Stimulated activated CD8-positive, alpha-beta memory T cell treated with anti-CD3 and anti-CD28 coated beads, Interleukin-4, amount 100 ng/mL, for 48 hours (primary cell): Measurements from ENCODE around the gene PTPRD.
"Not testable (repeated sequence)": the region's sequence is repeated elsewhere in the genome, so short reads cannot be mapped to it uniquely, and the experiment has no call there.

Experiments
- DNase-seq: peaks from one replicate; pipeline ENCODE4 v3.0.0-alpha.2; 2020

Gene PTPRD

DNA sequence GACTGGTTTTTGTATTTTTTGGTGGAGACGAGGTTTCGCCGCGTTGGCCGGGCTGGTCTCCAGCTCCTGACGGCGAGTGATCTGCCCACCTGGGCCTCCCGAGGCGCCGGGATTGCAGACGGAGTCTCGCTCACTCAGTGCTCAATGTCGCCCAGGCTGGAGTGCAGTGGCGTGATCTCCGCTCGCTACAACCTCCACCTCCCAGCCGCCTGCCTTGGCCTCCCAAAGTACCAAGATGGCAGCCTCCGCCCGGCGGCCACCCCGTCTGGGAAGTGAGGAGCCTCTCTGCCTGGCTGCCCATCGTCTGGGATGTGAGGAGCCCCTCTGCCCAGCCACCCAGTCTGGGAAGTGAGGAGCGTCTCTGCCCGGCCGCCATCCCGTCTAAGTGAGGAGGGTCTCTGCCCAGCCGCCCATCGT, 163.6 kb downstream of the PTPRD start:
- not testable (repeated sequence) for DNase-seq

DNA sequence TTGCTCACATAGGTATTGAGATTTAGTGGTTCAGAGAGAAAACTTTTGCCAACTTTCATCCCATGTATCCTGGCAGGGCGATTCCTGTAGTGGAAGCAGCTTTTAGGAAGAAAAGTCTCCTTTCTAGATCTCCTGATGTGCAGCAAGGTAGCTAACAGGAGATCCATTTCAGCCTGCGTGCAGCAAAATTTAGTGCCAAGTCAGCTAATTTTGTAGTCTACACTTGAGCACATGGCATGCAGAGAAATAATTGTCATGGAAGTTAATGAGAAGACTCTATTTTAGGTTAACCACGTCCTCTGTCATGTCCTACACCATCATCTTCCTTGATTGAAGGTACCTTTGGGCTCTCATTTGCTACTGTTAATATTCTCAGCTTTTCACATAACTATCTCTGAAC, 165.8 kb downstream of the PTPRD start:
- DNase-seq = no peak

DNA sequence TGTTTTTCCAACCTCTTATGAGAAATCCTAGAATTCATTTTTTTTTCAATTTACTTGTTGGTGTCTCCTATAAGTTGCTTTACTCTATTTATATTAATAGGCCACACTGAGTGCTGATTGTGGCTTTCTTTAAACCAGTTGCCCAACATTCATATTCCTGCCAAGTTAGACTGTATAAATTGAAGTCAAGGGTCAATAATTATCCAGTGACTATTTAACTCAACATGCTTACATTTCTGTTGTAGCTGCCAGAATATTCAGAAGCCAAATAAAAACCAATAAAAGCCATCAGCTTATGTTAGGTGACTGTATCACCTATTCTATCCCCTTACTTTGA, 169.0 kb downstream of the PTPRD start:
- DNase-seq = no peak

DNA sequence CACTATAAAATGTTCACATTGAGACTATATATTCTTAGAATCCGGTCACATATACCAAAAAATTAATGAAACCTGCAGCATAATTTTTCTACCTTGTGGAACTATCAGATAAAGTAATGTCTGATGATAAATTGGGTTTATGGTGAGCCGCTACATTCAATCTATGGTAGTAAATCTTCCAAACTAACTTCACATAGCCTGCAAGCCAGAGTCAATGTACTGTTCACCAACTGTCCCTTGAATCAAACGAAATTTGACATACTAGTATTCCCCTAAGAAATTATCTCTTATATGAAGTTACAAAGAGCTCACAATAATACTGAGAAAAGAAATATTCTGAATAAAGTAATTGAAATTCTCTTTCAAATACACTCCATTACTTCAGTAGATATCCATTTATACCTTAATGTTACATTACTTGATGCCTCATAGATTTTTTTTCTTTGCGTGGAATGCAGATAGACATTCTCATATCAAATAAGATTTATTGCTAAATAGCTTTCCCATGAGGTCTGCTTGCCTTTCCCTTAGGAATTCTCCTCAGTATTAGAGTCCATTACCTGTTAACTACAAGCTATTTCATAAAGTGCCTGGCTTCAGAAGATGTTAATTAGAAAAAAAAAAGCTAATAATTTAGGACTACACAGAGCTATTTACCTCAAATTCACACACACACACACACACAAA, 169.5 kb downstream of the PTPRD start:
- DNase-seq = no peak

DNA sequence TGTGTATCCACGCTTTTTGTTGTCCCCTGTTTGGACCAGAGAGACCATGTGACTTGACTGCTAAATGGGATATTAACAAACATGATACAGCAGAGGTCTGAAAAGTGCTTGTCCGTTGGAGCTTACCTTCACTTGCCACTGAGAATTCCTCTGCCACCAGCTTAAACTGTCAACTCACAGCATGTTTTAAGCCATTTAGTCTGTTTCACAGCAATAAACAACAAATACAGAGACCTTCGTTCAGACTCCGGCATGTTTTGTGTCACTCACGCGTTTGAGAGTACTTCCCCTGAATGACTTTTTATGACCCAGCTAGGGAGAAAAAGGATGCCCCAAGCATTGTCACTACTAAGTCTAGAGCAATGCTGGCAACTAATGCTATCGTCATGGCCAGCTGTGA, 173.8 kb downstream of the PTPRD start:
- no peak for DNase-seq

DNA sequence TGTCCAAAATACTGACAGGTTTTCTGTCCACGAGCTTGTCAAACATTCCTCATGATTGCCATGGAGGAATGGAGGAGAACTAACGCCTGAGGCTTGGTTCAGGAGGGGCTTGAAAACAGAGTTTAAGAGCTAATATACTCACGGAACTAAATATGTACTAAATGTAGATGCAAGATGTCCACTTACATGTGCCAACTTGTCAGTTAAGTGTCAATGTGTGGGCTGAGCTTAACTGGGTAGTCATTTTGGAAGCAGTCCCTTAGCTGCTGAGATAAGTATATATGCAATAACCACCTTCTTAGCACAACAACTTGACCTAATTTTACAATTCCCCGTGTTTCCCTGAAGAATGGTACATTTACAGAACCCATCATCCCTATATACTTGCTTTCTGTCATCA, 176.0 kb downstream of the PTPRD start:
- no peak for DNase-seq

DNA sequence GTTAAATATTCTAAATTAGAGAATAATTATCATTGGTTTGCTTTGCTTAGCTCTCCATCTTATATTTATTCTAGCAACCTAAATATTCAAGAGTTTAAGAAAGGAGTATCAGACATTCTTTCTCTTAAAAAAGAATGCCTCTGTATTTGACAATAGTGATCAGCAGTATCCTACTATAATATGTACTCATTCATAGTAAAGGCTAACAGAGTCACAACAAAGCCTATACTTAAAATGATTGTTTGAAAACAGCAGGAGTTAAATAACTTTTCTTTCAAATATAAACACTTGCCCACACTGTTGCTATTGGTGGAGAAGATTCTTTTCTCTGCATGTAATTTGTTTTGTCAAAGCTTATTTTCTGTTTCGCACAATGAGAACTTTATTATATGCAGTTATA, 178.4 kb downstream of the PTPRD start:
- no peak for DNase-seq

DNA sequence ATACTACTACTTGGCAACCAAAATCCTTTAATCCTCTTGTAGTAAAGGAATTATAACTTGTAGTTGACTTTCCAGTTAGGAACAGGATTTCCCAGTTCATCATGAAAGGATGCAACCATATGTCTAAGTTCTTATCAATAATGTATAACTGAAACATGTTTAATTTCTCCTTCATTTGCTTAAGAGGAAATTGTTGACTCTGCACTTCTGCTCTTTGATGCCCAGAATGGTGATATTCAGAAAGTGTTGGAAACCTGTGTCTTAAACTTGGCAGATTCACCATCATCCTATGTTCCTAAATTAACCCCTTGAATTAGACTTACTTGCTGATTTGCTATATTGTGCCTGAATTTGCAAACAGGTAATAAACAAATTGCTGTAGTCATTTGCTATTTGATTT, 201.5 kb downstream of the PTPRD start:
- no peak for DNase-seq

DNA sequence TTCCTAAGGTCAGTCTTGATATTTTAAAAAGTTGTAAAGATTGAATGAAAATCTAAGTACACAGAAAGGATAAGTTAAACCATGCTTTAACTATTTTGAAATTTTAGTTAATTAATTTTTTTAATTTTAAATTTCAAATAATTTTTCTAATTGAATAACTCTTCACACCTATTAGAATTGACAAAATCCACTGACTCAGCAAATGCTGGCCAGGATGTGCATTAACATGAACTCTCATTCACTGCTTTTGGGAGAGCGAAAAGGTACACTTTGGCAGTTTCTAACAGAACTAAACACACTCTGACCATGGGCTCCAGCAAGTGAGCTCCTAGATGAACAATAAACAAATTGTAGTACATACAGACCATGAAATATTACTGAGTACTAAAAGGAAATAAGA, 209.5 kb downstream of the PTPRD start:
- DNase-seq = no peak

DNA sequence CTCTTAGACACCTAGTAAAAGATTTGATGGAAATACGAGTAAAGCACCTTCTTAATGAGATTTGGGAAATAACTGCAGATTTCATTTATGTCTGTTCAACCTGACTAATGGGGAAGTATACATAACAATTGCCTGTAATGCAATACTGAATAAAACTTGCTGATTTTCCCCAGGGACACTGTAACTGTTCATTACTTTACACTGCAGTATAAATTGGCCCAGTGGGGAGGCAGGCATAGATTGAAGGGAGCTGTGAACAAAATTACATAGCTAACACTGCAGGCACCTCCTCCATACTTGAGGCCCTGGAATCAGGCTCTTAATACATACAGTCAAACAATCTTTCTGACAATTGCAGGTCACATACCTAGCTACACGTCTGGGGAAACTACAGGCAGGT, 216.2 kb downstream of the PTPRD start:
- DNase-seq = no peak

DNA sequence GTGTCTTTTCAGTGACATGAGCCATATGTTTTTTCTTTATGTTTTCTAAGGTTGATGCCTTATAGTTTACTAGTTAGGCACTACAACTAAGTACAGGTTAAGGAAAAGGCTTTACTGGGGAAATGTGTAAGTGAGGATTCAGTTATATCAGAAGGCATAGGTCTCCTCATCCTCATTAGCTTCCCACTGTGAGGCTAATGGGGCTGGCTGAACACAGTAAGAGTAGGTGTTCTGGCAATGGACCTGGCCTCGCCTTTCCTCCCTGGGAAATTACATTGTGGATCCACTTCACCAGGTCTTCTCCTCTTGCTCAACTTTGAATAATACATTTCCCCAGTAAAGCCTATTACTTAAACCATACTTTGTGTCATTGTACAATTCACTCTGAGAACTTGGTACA, 225.5 kb downstream of the PTPRD start:
- no peak for DNase-seq

DNA sequence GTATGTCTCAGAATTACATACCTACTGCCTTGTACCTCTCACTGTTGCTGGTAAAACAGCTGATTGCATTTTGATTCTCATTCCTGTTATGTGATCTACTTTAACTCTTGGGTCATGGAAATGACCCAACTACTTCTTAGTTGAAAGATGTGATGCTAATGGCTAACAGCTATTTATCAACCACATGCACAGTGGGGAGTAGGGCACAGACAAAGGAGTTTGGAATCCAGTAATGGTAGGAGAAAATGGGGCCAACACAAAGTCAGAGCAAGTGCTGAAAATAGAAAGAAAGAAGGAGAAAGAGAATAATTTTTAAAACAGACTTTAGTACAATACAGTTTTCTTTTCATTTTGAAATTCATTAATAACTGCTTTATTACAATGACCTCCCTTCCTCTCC, 241.0 kb downstream of the PTPRD start:
- no peak for DNase-seq

DNA sequence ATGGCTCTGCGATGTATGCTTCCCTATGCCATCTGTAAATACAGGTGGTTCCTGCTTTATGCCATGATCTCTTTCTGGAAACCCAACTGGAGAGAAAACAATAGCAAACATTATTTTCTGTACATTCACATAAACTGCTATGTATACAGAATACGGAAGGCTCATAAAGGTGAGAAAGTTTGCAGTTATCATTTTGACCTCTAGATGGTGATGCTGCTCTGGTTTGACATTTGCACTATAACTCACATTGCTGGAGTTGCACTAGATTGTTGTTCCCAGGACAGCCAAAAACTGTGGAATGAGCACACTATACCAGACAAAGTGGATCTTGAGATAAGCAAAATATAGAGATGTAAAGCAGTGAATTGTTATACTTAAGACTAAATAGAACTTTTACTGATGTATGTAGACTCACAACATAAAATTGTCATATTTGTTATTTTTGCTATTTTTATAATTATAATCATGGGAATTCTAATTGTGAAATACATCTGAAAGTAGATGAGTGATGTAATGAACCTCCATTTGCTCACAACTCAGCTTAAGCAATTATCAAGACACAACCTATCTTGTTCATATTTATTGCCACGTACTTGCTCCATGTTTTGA, 246.5 kb downstream of the PTPRD start:
- DNase-seq = no peak

DNA sequence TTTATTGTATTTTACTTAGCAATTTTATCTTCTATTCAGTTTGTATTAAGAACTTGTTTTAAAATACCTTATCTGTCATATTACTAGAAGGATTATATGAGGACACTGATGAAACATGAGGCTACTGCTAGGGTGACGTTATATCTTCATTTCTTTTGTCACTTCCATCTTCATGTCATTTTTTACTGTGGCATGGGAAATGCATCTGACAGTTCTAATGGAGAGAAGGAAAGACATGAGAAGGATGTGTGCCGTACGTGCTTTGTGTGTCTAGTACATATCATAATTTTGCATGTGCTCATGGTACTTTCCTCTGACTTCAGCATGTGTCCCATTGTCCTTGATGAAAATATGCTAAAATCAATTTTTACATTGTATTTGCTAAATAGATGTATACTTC, 258.2 kb downstream of the PTPRD start:
- DNase-seq = no peak

DNA sequence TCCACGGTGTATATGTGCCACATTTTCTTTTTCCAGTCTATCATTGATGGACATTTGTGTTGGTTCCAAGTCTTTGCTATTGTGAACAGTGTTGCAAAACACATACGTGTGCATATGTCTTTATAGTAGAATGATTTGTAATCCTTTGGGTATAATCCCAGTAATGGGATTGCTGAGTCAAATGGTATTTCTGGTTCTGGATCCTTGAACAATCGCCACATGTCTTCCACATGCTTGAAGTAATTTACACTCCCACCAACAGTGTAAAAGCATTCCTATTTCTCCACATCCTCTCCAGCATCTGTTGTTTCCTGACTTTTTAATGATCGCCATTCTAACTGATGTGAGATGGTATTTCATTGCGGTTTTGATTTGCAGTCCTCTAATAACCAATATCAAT, 267.2 kb downstream of the PTPRD start:
- not testable (repeated sequence) for DNase-seq

DNA sequence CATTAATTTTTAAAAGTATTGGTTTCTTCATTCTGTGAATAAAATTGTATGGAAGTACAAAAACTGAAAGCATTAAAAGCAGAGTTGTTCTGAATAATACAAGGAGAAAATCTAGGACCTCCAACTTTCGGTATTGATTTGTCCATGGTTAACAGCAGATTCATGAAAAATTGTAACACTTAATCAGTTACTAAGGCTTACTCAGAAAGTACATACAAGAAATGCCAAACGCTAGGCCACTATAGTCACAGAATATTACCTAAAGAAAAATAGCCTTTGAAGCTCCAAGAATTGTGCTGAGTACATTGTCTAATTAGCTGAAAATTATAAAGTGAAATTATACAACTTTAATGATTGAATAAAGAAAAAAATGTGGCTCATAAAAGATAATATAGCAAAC, 271.7 kb downstream of the PTPRD start:
- DNase-seq = no peak

DNA sequence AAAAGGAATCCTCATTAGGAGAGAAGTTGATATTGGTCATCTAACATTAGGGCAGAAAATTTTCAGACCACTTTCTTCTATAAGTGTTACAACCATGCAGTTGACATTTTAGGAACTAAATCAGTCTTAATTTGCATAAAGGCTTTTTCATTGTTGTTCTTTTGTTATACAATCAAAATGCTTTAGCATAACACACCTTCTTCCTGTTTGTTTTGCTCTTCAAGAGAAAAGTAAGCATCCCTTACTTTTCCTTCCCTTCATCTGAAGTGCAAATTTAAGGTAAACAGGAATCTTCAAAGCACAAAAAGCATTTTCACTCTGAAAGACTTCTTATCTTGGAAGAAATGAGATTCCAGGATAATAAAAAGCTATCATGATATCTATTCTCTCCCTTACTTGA, 273.6 kb downstream of the PTPRD start:
- no peak for DNase-seq

DNA sequence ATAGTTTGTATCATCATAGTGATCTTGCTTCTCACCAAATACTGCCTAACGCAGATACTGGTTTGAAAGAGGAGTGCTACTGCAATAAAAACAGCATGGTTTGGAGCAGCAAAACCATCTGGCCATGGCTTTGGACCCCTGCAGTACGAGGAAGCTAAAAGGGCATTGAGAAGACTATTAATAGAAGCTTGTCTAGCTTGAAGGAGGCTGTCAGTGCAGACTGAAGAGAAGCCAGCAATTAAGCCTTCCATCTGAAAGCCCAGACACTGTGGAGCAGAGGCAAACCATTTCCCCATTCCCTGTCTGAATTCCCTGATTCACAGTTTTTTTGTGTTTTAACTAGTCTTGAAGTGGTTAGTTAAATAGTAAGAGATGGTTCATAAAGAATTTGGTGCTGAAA, 281.6 kb downstream of the PTPRD start:
- no peak for DNase-seq

DNA sequence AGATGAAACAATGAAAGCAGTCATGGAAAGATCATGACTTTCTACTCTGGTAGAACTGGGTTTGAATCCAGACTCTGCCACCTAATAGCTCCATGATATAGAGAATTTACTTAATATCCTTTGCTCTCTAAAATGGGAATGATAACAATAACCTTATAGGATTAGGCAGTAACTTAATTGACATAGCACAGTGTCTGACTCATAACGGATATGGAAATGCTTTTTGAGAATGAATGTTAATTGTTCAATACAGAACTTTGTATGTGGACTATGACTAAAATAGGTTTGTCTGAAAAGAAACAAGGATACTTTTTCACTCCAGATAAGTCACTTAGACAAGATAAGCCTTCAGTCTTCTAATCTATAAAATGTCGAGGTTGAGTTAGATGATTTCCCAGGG, 330.7 kb downstream of the PTPRD start:
- no peak for DNase-seq

DNA sequence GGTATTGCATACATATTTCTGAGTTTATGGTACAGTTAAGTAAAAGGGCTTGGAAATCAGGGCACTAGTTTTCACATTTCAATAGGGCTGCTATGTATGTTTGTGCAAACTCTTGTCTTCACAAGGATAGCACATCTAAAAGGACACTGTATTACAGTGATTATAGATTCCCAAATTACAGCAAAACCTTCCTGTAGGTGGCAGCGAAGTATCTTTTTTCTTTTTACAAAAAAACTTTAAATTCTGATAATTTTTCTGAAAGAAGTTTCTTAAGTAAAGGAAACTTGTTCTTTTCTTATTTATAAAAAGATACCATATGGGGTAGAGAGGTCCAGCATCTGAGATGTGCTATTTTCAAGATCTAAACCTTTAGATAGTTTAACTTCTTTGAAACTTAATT, 337.8 kb downstream of the PTPRD start:
- no peak for DNase-seq

DNA sequence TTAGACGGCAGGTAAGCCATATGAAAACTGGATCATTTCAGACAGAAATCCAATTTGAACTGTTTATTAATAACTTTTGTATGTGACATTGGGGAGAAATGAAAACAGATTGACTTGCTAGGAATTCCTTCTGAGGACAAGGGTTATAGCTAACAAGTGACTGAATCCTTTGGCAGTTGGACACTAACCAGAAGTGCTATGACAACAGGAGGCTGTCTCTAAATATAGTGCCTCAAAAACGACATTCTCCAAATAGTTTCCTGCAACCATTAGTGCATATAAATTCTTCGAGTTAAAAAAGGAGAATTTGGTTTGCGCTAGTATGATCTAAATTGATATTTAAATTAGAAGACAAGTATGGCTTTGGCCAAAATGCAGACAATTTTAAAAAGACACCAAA, 338.6 kb downstream of the PTPRD start:
- DNase-seq = no peak

DNA sequence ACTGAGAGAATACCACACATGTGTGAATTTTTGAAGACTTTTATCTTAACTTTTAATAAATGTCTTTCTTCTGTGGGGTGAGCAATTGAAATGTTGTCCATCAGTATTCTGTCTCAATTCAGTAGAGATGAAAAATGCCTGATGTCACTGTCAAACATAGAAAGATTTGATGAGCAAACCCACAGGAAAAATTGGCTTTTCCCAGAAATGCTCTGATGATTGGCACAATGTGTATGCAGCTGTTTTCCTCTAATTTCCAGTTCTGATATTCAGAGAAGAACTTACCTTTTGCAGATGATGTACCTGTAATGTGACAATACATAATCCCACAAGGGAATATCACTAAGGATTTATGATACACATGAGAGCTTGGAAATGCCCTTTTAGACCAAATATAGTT, 340.0 kb downstream of the PTPRD start:
- DNase-seq = no peak

DNA sequence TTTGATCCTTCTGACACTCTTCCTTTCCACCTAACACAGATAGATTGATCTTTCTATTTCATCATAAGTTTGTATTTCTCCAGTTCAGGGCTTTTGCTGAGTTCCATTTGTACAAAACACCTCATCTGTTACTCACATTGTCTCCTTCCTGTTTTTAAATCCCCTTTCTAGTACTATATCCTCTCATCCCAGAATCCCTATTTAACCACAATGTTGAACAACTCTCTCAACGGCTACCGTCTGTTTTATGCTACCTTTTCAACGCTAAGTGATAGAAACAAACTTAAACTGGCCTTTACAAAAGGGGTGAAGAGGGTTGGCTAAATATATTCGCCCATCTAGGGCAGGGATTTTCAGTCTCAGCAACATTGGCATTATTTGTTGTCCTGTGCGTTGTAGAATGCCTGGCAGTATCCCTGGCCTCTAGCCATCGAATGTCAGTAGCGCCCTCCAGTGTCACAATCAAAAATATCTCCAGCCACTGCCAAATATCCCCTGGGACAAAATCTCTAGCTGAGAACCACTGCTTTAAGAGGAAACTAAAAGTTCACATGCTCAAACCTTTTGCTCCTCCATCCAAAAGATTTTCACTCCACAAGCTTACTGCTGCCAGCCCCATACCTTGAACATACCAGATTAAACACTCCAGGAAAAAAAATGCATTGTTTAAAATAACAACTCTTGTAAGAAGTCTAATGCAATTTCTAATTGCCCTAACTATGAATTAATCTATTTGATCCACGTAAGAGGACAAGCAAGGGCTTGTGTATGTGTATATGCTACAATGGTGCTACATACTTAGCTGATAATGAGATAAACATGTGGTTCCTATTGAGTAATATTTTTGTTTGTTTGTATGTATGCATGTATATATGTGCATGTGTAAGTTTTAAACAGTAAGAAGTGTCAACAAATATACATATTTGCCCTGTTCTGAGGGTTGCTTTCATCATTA, 344.0 kb downstream of the PTPRD start:
- DNase-seq = no peak

DNA sequence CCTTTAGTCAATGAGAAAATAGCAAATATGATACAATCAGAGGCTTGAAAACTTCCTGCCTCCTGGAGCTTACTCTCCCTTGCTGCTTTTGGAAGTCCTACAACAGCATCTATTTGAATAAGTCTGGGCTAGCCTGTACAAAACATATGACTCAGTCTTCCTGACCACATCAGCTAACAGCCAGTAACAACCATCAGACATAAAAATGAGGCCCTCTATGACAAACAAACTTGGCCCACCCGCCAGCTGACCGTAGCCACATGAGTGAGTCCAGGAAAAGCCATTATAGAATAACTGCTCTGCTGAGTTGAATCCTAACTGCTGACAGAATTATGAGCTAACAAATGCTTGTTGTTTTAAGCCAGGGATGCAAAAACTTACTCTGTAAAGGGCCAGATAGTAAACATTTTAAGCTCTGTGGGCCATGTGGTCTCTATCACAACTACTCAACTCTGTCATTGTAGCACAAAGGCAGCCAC, 347.6 kb downstream of the PTPRD start:
- DNase-seq = no peak
